NCI-H446 (cell line): Measurements from ENCODE around the gene TRERF1.

Experiments used
- DNase-seq, 2 experiments: peaks; one replicate each; lab custom pipeline; 2025; lab: John Stamatoyannopoulos, UW

Gene TRERF1

GRCh38 chr6:42367353-42368011 is 84.2 kb downstream of the TRERF1 start:
- no peak for DNase-seq

GRCh38 chr6:42366999-42367352 is 84.8 kb downstream of the TRERF1 start:
- no peak for DNase-seq

- no peak for DNase-seq
Measured at GRCh38 chr6:42366011-42366705, 85.6 kb downstream of the TRERF1 start.

GRCh38 chr6:42365021-42365420 is 86.7 kb downstream of the TRERF1 start:
- no peak for DNase-seq

GRCh38 chr6:42363926-42364849 is 87.5 kb downstream of the TRERF1 start:
- DNase-seq: no peak

GRCh38 chr6:42361036-42361435 is 90.7 kb downstream of the TRERF1 start:
- DNase-seq: no peak

GRCh38 chr6:42359021-42359420 is 92.7 kb downstream of the TRERF1 start:
- no peak for DNase-seq

- no peak for DNase-seq
Measured at GRCh38 chr6:42355416-42355815, 96.3 kb downstream of the TRERF1 start.

- DNase-seq: no peak
Measured at GRCh38 chr6:42354702-42355101, 97.0 kb downstream of the TRERF1 start.

GRCh38 chr6:42352856-42353564 is 98.7 kb downstream of the TRERF1 start:
- peak in 1 of 2 experiments; percentile 5 for DNase-seq

- peak; percentile 7 to 56 for DNase-seq
Measured at GRCh38 chr6:42350911-42351310, 100.8 kb downstream of the TRERF1 start.

- peak in 1 of 2 experiments; percentile 30 for DNase-seq
Measured at GRCh38 chr6:42349753-42350511, 101.8 kb downstream of the TRERF1 start.

- DNase-seq: no peak
Measured at GRCh38 chr6:42347456-42347855, 104.3 kb downstream of the TRERF1 start.

- DNase-seq: no peak
Measured at GRCh38 chr6:42345696-42346416, 105.9 kb downstream of the TRERF1 start.

GRCh38 chr6:42344756-42345155 is 107.0 kb downstream of the TRERF1 start:
- DNase-seq: no peak

GRCh38 chr6:42341771-42342553 is 109.8 kb downstream of the TRERF1 start:
- no peak for DNase-seq

GRCh38 chr6:42341221-42341620 is 110.5 kb downstream of the TRERF1 start:
- no peak for DNase-seq

- no peak for DNase-seq
Measured at GRCh38 chr6:42340511-42340910, 111.2 kb downstream of the TRERF1 start.

- no peak for DNase-seq
Measured at GRCh38 chr6:42339991-42340401, 111.7 kb downstream of the TRERF1 start.

- no peak for DNase-seq
Measured at GRCh38 chr6:42338744-42339222, 112.9 kb downstream of the TRERF1 start.
